Measurements from ENCODE around the gene MT1E. TPM values are rescaled to one million over a fixed set of nuclear protein-coding genes. Genes with fewer than 3 reads are reported as not detected.
A peak's percentile ranks its signal among the peaks of the same experiment; 100 is the strongest.

The MT1E gene
- polyA plus RNA-seq, 4 donors = 75.0 to 194 (median 119) TPM

DNA sequence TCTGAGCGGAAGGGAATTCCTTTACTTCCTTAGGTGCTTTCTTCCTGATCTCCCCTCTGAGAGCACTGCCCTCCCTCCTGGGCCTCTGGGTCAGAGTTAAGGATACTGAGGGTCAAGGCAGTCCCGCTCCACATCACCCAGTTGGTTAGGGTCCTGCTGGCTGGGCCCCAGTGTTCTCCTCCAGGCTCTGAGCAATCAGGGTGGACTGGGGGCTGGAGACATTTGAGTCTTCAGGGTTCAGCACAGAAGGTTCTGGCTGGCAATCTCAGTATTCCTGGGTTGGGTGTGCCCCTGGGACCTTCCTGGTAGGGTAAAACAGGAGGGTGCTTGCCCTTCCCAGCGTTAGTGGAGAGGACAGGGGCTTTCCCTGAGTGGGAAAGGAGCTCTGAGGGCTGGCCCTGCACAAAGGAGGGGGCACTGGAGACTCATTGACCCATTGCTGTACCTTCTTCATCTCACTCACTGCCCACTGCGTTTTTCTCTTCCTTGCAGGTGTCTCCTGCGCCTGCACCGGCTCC, 7.3 kb downstream of the MT1E start:
- Histone ChIP-seq H3K27ac (ENCODE audit: low read depth in 1 of 3, low read length in 2 of 3) (peak overlapping the region in 1 of 3 donors; percentile 64), H3K4me1 (ENCODE audit: control insufficient read depth in 3 of 3, insufficient read depth in 2 of 3, low read depth in 1 of 3, low read length in 2 of 3) (peaks cover 0 to 7% (median 0%) of the 10 kb centered on the region in 3 donors), H3K9me3 (ENCODE audit: control insufficient read depth in 2 of 2, insufficient read depth in 1 of 2, low read depth in 1 of 2, low read length in 1 of 2) (no peaks in the 10 kb centered on the region), H3K27me3 (ENCODE audit: control insufficient read depth in 3 of 3, insufficient read depth in 3 of 3, low read length in 3 of 3) (peaks cover 0 to 72% (median 21%) of the 10 kb centered on the region in 3 donors), H3K36me3 (ENCODE audit: control insufficient read depth in 3 of 3, insufficient read depth in 2 of 3, low read depth in 1 of 3, low read length in 3 of 3) (no peaks in the 10 kb centered on the region), H3K4me3 (ENCODE audit: low read depth in 1 of 3, low read length in 3 of 3) (peak overlapping the region in 2 of 3 donors; percentile 42 to 45)
- FAIRE-seq (no peak), DNase-seq (peak in 1 of 2 donors; percentile 29)
- WGBS, 3 donors = 19 to 37% (median 27%) methylated on average over 6 of the region's 6 CpGs

- Histone ChIP-seq H3K4me1 (ENCODE audit: control insufficient read depth in 3 of 3, insufficient read depth in 2 of 3, low read depth in 1 of 3, low read length in 2 of 3) (peaks cover 0 to 8% (median 0%) of the 10 kb centered on the region in 3 donors), H3K27ac (ENCODE audit: low read depth in 1 of 3, low read length in 2 of 3) (no peak overlapping the region), H3K36me3 (ENCODE audit: control insufficient read depth in 3 of 3, insufficient read depth in 2 of 3, low read depth in 1 of 3, low read length in 3 of 3) (no peaks in the 10 kb centered on the region), H3K27me3 (ENCODE audit: control insufficient read depth in 3 of 3, insufficient read depth in 3 of 3, low read length in 3 of 3) (peaks cover 0 to 79% (median 21%) of the 10 kb centered on the region in 3 donors), H3K4me3 (ENCODE audit: low read depth in 1 of 3, low read length in 3 of 3) (no peak overlapping the region), H3K9me3 (ENCODE audit: control insufficient read depth in 2 of 2, insufficient read depth in 1 of 2, low read depth in 1 of 2, low read length in 1 of 2) (no peaks in the 10 kb centered on the region)
- DNase-seq (no peak), FAIRE-seq (no peak)
- 57 to 61% (median 59%) methylated on average over 7 of the region's 7 CpGs for WGBS, 3 donors
Observed at GRCh38 chr16:56633535-56633934, 8.0 kb downstream of the MT1E start.

DNA sequence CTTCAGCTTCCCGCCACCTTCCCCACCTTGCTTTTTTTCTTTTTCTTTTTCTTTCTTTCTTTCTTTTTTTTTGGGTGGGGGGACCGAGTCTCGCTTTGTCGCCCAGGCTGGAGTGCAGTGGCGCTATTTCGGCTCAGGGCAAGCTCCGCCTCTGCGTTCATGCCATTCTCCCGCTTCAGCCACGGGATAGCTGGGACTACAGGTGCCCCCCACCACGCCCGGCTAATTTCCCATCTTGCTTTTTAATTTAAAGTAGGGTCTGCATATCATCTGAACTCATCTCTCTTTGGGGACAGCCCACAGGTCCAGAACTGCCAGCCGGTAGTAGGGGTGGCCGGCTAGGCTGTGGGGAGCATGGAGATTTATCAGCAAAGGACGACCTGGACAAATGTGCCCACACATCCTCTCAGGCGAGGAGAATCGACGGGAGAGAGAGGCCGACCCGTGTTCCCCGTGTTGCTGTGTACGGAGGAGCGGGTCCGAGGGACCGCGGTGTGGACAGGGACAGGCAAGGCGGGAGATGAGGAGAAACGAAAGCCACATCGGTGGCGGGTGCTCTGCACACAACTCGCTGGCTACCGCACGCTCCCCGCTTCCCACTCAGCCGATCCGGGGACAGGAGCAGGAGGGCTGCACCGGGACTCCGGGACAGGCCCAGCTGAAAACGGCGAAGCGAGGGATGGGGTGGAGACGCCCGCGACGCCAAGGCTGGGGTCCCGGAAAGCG, 9.3 kb downstream of the MT1E start:
- no peak for DNase-seq
- no peak for FAIRE-seq
- Histone ChIP-seq H3K27me3 (ENCODE audit: control insufficient read depth in 3 of 3, insufficient read depth in 3 of 3, low read length in 3 of 3) (peaks cover 0 to 92% (median 26%) of the 10 kb centered on the region in 3 donors), H3K4me3 (ENCODE audit: low read depth in 1 of 3, low read length in 3 of 3) (peak overlapping the region in 1 of 3 donors; percentile 27), H3K27ac (ENCODE audit: low read depth in 1 of 3, low read length in 2 of 3) (no peak overlapping the region), H3K9me3 (ENCODE audit: control insufficient read depth in 2 of 2, insufficient read depth in 1 of 2, low read depth in 1 of 2, low read length in 1 of 2) (no peaks in the 10 kb centered on the region), H3K36me3 (ENCODE audit: control insufficient read depth in 3 of 3, insufficient read depth in 2 of 3, low read depth in 1 of 3, low read length in 3 of 3) (no peaks in the 10 kb centered on the region), H3K4me1 (ENCODE audit: control insufficient read depth in 3 of 3, insufficient read depth in 2 of 3, low read depth in 1 of 3, low read length in 2 of 3) (peaks cover 0 to 12% (median 2%) of the 10 kb centered on the region in 3 donors)
- 19 to 33% (median 20%) methylated on average over 47 of the region's 47 CpGs for WGBS, 3 donors

DNA sequence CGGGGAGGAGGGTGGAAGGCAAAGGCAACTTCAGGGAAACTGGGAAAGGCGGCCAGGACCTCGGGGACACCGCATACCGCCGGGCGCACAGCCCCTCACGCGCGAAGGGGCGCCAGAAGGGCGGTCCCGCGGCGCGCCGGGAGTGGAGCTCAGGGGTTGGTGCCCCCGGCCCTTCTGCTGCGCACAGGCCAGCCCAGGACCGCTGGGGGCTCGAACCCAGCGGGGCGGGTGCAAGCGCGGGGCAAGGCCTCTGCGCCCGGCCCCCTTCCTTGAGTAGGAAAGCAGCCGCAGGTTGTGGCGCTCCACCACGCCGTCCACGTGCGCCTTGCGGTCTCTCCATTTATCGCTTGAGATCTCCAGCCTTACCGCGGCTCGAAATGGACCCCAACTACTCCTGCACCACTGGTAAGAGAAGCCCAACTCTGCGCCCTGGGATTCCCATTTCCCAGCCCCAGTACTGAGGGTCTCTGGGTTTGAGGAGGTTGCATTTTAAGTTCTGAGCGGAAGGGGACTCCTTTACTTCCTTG, 9.9 kb downstream of the MT1E start:
- 12 to 20% (median 13%) methylated on average over 32 to 40 of the region's 40 CpGs for WGBS, 3 donors
- Histone ChIP-seq H3K4me3 (ENCODE audit: low read depth in 1 of 3, low read length in 3 of 3) (peak overlapping the region in 1 of 3 donors; percentile 27), H3K4me1 (ENCODE audit: control insufficient read depth in 3 of 3, insufficient read depth in 2 of 3, low read depth in 1 of 3, low read length in 2 of 3) (peaks cover 0 to 12% (median 2%) of the 10 kb centered on the region in 3 donors), H3K27me3 (ENCODE audit: control insufficient read depth in 3 of 3, insufficient read depth in 3 of 3, low read length in 3 of 3) (peaks cover 0 to 96% (median 26%) of the 10 kb centered on the region in 3 donors), H3K9me3 (ENCODE audit: control insufficient read depth in 2 of 2, insufficient read depth in 1 of 2, low read depth in 1 of 2, low read length in 1 of 2) (no peaks in the 10 kb centered on the region), H3K36me3 (ENCODE audit: control insufficient read depth in 3 of 3, insufficient read depth in 2 of 3, low read depth in 1 of 3, low read length in 3 of 3) (no peaks in the 10 kb centered on the region), H3K27ac (ENCODE audit: low read depth in 1 of 3, low read length in 2 of 3) (no peak overlapping the region)
- DNase-seq = no peak
- no peak for FAIRE-seq

- Histone ChIP-seq H3K9me3 (ENCODE audit: control insufficient read depth in 2 of 2, insufficient read depth in 1 of 2, low read depth in 1 of 2, low read length in 1 of 2) (no peaks in the 10 kb centered on the region), H3K4me1 (ENCODE audit: control insufficient read depth in 3 of 3, insufficient read depth in 2 of 3, low read depth in 1 of 3, low read length in 2 of 3) (peaks cover 0 to 12% (median 2%) of the 10 kb centered on the region in 3 donors), H3K27ac (ENCODE audit: low read depth in 1 of 3, low read length in 2 of 3) (no peak overlapping the region), H3K27me3 (ENCODE audit: control insufficient read depth in 3 of 3, insufficient read depth in 3 of 3, low read length in 3 of 3) (peaks cover 0 to 97% (median 26%) of the 10 kb centered on the region in 3 donors), H3K4me3 (ENCODE audit: low read depth in 1 of 3, low read length in 3 of 3) (no peak overlapping the region), H3K36me3 (ENCODE audit: control insufficient read depth in 3 of 3, insufficient read depth in 2 of 3, low read depth in 1 of 3, low read length in 3 of 3) (no peaks in the 10 kb centered on the region)
- WGBS, 3 donors = 44 to 47% (median 47%) methylated on average over 9 of the region's 9 CpGs
- FAIRE-seq (no peak), DNase-seq (peak in 1 of 2 donors; percentile 32)
Observed at GRCh38 chr16:56636616-56637413, 11.2 kb downstream of the MT1E start.

GRCh38 chr16:56637814-56638750, 12.5 kb downstream of the MT1E start, which contains the start of gene MT1A:
MT1A (plus strand) TSS chr16:56638666; CDS start chr16:56638739, 73 bp downstream.
- H3K27me3 ChIP-seq (ENCODE audit: control insufficient read depth in 3 of 3, insufficient read depth in 3 of 3, low read length in 3 of 3) = peaks cover 0 to 91% (median 22%) of the 10 kb centered on the region in 3 donors
- H3K9me3 ChIP-seq (ENCODE audit: control insufficient read depth in 2 of 2, insufficient read depth in 1 of 2, low read depth in 1 of 2, low read length in 1 of 2) = no peaks in the 10 kb centered on the region
- WGBS, 3 donors = 5 to 9% (median 7%) methylated on average over 66 to 68 of the region's 68 CpGs
- no peaks in the 10 kb centered on the region for H3K36me3 ChIP-seq (ENCODE audit: control insufficient read depth in 3 of 3, insufficient read depth in 2 of 3, low read depth in 1 of 3, low read length in 3 of 3)
- DNase-seq (peak; percentile 72 to 75), FAIRE-seq (no peak)
- H3K4me3 ChIP-seq (ENCODE audit: low read depth in 1 of 3, low read length in 3 of 3) = peak within 1 kb of the TSS in 2 of 3 donors; percentile 39 to 41
- H3K4me1 ChIP-seq (ENCODE audit: control insufficient read depth in 3 of 3, insufficient read depth in 2 of 3, low read depth in 1 of 3, low read length in 2 of 3) = peaks cover 0 to 15% (median 2%) of the 10 kb centered on the region in 3 donors
- peak within 1 kb of the TSS in 1 of 3 donors; percentile 43 for H3K27ac ChIP-seq (ENCODE audit: low read depth in 1 of 3, low read length in 2 of 3)

DNA sequence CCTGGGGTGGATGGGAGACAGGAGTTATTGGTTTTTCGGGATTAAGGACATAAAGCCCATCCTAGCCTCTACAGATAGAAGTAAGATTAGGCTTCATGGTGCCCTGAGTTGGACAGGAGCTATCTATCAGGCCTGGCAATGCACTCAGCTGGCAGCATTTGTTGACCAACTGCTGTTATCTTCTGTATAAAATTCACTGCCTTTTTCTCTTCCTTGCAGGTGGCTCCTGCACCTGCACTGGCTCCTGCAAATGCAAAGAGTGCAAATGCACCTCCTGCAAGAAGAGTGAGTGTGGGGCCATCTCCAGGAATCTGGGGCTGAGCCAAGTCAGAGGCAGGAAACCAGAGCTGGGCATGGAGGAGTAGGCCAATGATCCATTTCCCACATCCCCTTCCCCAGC, 13.5 kb downstream of the MT1E start:
- WGBS, 3 donors = 16 to 41% (median 23%) methylated on average over 1 of the region's 1 CpG
- DNase-seq (peak in 1 of 2 donors; percentile 79), FAIRE-seq (no peak)
- no peaks in the 10 kb centered on the region for H3K9me3 ChIP-seq (ENCODE audit: control insufficient read depth in 2 of 2, insufficient read depth in 1 of 2, low read depth in 1 of 2, low read length in 1 of 2)
- H3K27ac ChIP-seq (ENCODE audit: low read depth in 1 of 3, low read length in 2 of 3) = no peak overlapping the region
- H3K4me1 ChIP-seq (ENCODE audit: control insufficient read depth in 3 of 3, insufficient read depth in 2 of 3, low read depth in 1 of 3, low read length in 2 of 3) = peaks cover 2 to 24% (median 4%) of the 10 kb centered on the region in 3 donors
- peaks cover 0 to 90% (median 22%) of the 10 kb centered on the region in 3 donors for H3K27me3 ChIP-seq (ENCODE audit: control insufficient read depth in 3 of 3, insufficient read depth in 3 of 3, low read length in 3 of 3)
- H3K36me3 ChIP-seq (ENCODE audit: control insufficient read depth in 3 of 3, insufficient read depth in 2 of 3, low read depth in 1 of 3, low read length in 3 of 3) = no peaks in the 10 kb centered on the region
- H3K4me3 ChIP-seq (ENCODE audit: low read depth in 1 of 3, low read length in 3 of 3) = no peak overlapping the region

Measured in small intestine (tissue), 7 donors.